HG02870 (cell line): ENCODE measurements around the gene TDRKH.
"Not testable (repeated sequence)": the region's sequence is repeated elsewhere in the genome, so short reads cannot be mapped to it uniquely, and the experiment has no call there.

ENCODE experiments used
- ATAC-seq: cut with Tn5 transposase; IDR thresholded peaks from one replicate; pipeline ENCODE4 v1.9.1; 2021; ENCODE audit warnings: mild to moderate bottlenecking, moderate library complexity; ENCODE audit not compliant: unreplicated experiment

TDRKH gene

DNA sequence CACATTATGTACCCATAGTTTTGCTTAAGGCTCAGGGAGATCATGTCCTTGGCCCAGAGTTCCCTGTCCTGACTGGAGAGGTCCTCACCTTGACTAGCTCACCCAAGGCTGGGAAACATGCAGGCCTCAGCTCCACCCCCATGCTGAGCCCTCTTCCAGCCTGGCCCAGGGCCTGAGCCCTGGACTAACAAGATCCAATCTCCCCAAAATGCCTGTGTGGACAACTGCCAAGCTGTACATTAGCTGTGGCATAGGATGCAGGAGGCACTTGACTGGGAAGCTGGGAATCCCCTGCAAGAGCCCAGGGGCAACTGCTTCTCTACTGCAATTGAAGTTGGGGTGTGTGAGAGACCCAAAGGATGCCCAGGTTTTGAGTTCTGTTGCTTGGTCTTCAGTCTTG lies 12.9 kb upstream of the TDRKH start:
- ATAC-seq = no peak

DNA sequence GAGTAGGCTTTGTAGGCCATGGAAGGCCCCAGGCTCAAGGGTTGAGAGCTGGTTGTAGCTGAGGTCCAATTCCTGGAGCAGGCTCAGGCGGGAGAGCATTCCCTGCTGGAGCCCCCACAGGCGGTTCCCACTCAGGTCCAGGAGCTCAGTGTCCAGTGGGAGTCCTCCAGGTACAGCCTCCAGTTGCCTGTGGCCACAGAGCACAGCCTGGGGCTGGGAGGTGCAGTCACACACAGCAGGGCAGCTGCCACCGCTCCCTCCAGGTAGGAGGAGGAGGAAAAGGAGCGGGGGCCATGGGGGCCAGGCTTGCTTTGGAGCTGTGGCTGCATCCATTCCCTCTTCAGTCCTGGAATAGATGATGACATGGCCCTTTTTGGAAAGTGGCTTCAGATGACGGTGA lies 12.1 kb upstream of the TDRKH start:
- no peak for ATAC-seq

DNA sequence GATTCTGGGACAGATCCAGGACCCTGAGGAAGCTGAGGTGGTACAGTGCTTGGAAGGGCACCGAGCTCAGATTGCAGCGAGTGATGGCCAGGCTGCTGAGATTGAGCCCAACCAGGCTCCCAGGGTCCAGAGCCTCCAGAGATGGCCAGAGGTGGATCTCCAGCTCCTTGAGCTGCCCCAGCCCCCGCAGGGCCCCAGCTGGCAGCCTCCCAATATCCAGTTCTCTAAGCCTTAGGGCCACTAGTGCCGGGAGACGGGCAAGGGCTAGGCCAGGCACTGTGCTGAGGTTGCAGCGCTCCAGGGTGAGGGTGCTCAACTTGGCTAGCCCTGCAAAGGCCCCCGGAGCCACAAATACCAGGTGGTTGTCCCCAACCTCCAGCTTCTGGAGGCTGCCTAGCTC lies 11.5 kb upstream of the TDRKH start:
- ATAC-seq = no peak

DNA sequence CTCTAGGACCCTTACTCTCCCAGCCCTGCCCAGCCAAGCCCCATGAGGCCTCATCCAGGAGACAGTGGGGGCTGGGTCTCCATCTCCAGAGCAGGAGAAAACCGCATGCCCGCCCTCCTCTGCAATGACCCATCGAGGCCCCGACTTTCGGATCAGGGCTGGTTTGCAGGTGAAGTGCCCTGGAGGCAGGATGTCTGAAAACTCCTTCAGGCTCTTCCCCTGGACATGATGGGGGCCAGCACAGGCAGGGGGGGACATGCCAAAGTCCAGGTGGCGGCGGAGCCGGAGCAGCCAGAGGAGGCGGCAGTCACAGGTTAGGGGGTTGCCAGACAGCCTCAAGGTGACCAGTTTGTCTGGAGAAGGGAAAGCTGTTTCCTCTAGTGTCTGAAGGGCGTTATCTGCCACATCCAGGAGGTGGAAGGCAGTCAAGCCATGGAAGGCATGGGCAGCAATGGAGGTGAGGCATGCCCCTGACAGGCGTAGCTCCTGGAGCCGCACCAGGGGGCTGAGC lies 11.1 kb upstream of the TDRKH start:
- no peak for ATAC-seq

DNA sequence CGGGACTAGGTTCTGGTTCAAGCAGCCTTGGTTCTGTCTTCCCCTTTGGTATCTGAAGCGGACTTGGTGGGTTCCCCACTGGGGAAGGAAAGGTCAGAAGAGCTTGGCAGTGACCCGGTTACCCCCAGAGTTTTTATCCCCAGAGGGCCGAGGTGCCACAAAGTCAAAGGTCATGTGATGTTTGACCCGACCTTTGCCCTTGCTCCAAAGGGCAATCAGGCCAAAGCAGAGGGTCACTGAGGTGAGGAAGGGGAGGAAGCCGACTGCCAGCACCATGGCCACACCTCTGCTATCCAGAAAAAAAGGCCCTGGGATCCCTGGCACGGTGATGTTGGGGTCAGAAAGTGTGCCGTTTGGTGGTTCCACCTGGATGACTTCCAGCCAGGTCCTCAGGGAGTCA lies 10.5 kb upstream of the TDRKH start:
- ATAC-seq = no peak

DNA sequence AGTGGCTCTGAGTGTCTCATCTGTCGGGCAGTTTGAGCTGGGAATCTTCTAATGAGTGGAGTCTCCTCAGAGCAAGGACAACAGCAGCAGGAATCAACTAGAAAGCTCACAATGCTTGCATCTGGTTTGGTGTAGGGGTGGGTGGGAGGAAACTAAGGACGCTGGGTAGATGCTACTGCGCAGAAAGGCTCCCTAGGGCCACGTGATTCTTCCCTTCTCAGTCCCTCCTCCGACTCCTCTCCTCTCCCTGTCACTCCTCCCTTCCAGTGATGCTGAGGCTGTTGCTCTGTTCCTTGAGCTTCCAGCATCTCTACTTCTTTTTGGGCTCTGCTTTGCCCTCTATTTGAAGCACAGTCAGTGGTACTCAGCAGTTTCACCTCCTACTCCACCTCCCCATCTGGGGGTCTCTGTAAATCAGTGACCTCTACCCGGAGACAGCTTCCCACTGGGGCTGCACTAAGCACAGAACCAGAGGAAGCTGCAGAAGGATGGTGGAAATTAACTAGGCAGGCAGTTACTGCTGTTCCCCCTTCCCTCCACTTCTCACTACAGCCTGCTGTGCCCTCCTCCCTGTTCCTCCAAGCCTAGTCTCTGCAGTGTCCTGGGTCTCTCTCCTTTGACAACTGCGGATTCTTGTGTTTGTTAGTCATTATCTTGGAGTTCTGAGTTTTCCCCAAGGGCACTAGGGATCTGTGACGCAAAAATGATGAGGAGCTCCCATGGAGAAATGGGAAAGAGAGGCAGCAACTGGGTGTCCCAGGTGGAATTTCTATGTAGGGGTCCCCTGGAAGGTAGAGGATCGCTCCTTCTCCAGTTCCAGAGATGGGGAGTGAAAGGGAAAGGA lies 9.1 kb upstream of the TDRKH start:
- no peak for ATAC-seq

DNA sequence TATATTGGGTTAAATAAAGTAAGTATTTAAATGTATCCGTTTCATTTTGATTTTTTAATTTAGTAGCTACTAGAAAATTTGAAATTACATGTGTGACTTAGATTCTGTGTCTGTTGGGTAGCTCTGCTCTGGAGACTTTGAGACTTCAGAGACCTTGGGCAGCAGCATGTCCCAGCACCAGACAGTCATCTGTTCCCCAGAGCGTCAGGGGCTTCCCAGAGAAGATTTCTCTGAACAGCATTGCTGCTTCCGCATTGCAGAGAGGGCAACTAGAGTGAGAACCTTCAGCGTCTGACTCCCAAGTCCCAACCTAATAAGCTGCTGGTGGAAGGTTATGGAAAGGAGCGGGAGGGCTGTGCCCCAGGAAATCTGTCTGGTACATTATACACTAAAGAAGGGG lies 8.3 kb upstream of the TDRKH start:
- no peak for ATAC-seq

DNA sequence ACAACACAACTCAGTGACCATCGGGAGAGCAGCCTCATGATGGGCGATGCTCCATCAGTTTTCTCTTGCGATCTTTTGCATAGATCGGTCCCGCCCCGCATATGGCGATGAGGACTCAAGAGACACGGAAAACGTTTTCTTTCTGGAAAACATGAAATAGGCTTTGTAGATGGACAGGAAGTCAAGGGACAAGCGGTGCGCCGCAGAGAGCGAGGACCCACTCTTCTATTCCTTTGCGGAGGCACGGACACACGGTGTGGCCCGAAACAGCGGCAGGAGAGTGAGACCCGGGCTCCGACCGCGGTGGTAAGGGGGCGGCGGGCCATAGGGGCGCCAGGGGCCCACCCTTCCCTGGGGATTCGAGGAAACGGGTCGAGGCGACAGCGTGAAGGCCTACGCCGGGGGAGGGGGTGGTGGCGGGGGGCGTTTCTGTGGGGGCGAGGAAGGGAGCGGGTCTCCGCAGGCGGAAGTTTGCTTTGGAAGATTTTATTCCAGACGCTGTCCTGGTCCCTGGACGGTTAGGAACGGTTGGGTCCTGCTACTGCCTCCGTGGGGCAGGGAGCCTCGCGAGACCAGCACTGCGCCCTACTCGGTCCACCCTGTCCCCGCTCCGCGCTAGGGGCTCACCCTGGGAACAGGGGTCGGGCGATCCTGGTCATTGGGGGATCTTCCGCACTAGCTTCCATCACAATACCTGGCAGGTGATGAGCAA lies 796 bp upstream of the TDRKH start:
- ATAC-seq = no peak

DNA sequence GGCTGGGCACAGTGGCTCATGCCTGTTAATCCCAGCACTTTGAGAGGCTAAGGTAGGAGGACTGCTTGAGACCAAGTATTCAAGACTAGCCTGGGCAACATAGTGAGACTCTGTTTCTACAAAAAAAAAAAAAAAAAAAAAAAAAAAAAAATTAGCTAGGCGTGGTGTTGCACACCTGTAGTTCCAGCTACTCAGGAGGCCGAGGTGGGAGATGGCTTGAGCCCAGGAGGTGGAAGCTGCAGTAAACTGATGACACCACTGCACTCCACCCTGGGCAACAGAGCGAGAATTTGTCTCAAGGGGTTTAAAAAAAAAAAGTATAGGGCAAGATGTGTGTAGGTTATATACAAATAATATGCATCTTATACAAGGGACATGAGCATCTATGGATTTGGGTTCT lies 2.6 kb downstream of the TDRKH start:
- ATAC-seq = no peak

DNA sequence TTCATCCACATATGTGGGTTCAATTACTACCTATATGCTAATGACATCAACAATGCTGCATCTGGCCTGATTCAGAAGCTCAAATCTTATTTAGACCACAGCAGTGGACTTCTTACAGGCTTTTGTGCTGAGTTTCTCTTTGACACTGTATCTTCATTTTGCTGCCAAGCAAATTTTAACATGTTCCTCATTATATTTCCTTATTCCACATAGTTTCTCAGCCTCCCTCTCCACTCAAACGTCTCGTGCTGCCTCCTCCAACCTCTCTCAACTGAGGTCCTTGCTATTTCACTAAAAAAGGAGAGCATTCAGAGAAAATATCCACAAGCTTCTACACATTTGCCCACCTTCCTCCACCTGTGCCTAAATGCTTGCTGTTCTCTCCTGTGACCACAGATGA lies 6.5 kb downstream of the TDRKH start:
- no peak for ATAC-seq

DNA sequence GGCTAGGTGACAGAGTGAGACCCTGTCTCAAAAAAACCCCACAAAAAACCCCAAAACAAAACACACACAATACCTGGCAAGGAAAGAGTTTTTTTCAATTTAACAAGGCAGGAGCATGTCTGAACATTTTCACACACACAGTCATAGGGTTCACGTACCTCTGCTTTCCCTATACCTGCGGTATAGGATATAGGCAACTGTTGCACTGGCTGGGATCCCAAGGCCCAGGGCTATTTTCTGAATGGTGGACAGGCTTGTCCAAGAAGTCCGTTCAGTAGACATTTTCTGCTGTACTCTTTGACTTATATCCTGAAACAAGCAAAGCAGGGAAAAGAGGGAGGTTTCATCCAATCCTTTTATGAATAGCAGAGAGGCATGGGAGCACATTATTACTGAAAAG lies 7.6 kb downstream of the TDRKH start:
- ATAC-seq = no peak

DNA sequence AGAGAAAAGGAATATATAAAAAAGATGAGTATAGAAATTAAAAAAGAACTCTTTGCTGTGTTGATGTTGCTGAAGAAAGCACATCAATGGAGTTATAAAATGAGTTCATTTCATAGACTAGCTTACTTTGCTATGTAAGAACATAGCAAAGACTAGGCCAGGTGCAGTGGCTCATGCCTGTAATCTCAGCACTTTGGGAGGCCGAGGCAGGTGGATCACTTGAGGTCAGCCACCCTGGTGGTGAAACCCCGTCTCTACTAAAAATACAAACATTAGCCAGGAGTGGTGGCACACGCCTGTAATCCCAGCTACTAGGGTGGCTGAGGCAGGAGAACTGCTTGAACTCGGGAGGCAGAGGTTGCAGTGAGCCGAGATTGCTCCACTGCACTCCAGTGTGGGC lies 8.3 kb downstream of the TDRKH start:
- ATAC-seq = not testable (repeated sequence)

DNA sequence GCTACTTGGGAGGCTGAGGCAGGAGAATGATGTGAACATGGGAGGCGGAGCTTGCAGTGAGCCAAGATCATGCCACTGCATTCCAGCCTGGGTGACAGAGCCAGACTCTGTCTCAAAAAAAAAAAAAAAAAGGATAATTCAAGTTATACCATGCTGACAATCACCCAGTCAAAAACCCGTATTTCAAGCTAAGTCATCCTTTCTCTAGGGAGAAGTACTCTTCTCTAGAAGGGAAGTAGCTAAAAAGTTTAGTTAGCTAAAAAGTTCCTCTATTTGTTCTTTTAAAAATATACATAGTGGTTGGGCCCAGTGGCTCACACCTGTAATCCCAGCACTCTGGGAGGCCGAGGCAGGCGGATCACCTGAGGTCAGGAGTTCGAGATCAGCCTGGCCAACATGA lies 9.6 kb downstream of the TDRKH start:
- not testable (repeated sequence) for ATAC-seq

DNA sequence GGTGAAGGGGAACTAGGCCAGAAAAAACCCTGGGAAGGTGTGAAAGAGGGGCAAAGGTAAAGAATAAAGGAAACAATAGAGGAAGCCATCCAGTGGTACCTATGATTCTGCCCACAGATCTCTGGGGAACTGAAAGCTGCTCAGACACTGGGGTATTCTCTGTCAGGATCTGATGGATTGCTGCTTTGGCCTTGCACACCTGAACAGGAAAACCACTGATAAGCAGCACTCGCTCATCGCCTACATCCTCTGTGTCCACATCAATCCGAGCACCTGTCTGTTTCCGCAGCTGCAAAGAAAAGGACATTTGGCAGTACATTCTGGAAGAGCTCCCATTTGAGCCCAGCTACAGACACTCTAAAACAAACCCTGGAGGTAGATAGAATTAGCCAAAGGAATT lies 10.4 kb downstream of the TDRKH start:
- no peak for ATAC-seq

DNA sequence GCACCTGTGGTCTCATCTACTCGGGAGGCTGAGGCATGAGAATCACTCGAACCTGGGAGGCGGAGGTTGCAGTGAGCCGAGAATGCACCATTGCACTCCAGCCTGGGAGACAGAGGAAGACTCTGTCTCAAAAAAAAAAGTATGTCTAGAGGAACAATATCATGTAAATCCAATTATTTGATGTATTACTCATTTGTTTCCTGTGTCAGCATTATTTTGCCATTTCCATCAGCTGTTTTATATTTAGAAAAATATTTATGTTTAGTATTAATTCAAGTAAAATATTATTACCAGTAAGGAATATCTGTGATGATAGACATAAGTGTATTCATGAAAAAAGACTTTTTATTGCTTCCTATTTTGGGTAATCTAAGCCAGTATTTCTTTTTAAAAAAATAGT lies 13.0 kb downstream of the TDRKH start:
- ATAC-seq = no peak

DNA sequence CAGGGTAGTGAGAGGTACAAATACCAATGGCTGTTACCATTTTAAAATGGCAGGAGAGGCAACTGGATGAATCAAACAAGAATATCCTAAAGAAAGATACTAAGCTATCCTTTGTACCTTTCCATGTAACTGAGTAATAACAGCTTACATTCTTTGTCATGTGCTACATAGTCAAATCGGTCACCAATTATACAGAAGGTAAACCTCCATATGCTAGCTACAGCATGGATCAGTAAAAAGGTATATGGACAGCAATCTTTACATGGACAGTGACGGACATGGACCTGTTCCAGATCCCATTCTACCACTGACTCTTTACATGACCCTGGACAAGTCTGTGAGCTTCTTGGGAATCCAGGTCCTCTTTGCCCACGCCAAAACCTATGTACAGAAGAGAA lies 13.6 kb downstream of the TDRKH start:
- no peak for ATAC-seq

DNA sequence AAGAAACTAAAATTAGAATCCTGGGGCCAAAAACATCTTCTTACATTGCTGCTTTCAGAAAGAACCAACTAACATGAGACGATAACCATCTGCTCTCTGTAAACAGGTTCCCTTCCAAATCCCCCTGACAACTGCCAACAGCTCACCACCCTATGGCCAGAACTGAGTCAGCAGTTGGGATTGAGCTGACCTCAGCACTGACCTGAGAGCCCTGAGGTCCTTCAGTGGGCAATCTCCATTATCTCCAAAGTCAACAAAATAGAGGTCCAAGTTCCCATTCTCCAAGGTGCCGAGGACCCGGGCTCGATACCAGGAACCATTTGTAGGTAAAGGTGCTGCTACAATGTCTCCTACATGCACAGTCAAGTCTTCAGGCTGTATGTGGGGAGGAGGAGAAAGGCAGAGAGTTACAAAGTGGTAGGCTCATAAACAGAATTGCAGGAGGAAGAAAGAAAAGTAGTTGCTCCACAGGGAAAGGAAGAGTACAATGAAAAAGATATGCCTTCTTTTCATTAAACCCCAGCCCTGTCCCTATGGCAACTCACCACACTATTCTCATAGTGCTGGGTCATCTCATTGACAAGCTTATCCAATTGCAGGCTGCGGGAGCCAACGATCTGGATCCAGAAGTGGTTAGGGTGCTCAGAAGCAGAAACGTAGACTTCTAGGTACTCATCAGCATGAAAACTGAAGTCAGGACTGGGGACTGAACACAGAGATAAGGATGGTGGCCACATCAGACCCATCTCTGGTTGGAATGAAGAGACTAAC lies 14.2 kb downstream of the TDRKH start:
- no peak for ATAC-seq

DNA sequence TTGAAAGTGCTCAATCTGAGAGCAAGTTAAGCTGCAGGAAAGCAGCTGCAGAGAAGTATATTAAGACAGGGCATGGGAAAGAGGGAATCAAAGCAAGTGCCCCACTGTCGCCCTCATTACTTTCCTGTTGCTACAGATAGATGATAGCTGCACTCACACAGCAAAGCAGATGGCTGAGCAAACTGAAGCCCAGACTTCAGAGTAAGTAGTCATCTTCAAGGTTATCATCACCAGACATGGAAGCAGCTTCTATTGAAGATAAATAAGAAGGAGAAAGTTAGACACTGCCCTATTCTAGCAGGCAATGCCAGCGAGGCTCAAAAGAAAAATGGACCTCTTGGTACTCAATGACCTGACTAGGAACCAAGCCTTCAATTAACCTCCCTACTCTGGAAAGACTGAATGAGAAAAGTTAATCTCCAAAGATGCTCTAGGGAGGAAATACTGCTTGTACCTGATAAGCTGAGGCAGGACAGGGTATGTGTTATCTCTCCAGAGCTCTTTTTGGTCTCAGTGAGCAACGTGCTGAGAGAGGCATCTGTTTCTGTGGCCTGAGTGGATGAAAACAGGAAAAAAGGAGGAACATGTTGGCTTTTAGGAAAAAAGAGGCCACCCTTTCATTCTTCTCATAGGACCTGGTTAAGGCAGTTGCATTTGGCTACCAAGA lies 15.9 kb downstream of the TDRKH start:
- ATAC-seq = no peak

DNA sequence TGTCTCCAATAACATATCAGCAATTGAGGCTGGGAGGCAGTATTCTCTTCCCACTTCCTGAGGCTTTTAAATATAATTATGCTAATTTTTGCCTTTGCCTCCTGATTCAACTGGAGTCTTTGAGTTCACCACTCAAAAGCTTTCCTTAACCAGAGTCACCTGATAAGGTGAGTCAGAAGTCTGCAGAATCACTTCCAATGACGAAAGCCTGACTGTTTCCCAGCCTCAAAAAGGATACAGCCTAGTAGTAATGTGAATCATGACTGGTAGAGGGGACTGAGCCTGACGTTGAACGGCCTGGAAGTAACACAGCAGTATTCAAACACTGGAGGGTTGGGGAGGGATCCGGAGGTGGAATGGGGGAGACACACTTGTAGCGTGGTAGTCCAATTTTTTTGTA lies 16.6 kb downstream of the TDRKH start:
- ATAC-seq = no peak

DNA sequence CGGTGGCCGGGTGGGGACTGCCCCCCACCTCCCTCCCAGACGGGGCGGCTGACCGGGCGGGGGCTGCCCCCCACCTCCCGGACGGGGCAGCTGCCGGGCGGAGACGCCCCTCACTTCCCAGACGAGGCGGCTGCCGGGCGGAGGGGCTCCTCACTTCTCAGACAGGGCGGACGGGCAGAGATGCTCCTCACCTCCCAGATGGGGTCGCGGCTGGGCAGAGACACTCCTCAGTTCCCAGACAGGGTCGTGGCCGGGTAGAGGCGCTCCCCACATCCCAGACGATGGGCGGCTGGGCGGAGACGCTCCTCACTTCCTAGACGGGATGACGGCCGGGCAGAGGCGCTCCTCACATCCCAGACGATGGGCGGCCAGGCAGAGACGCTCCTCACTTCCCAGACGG lies 21.0 kb downstream of the TDRKH start:
- not testable (repeated sequence) for ATAC-seq
